ENCODE data around the gene PPOX.
A peak's percentile ranks its signal among the peaks of the same experiment; 100 is the strongest.

PPOX gene

DNA sequence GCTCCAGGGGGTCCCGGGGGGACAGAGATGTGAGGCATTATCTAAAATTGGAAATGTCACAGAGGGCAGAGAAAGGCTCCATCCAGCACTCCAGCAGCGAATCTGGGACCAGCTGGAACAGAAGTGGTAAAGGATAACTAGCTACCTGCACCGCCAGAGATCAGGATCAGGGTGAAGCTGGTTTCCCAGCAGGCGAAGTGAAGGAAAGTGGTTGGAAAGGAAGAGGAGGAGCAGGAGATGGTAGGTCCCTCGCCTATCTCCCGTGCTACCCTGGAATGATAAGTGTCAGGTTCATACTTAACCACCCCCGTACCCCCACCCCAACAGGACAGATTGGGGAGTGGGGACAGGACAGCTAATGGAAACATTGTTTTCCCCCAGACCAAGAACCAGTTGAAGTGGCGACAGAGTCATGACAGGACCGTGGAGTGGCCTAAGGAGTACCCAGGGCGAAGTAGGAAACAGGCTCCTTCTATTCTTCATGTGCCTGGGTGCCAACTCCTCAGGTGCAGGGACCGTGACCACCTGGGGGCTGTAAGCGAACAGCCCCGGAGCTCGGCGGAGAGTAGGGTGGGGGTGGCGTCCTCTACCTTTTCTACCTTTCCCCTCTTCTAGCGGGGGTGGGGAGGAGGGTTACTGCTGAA is 10.4 kb downstream of the PPOX start:
- DNase-seq, result no peak

GRCh38 chr1:161177112-161177935 is 11.1 kb downstream of the PPOX start, which contains the start of gene B4GALT3:
Gene B4GALT3 (minus strand): TSS chr1:161177507. CDS start chr1:161176060, 1,447 bp downstream.
- peak; percentile 58 for DNase-seq

DNA sequence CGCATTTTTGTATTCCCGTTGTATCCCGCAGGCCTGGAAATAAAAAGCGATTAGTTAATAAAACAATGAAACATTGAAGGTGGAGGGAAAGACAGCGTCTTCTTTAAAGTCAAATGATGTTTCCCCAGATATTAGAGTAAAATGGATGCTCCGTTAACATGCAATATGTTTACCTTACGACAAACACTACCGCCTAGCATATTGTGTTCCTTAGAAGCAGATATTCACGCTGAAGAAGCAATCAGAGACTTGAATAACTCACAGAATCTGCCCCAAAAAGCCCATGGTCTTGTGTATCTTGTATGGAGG is 11.7 kb downstream of the PPOX start:
- no peak for DNase-seq

GRCh38 chr1:161179698-161180097 is 13.5 kb downstream of the PPOX start:
- no peak for DNase-seq

DNA sequence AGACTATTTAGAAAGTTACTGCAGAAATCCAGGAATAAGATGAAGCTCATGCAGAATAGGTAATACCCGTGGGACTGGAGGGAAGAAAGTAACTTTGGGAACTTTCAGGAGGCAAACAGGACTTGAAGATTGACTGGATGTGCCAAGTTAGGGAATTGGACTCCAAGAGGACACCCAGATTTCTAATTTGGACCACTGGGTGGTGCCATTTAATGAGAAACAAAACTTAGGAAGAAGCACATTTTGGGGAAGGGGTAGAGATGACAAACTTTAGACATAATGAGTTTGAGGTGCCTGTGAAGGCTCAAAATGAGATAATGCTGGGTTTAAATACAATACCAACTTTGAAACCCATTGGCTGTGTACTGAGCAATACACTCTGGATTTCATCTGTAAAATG is 14.4 kb downstream of the PPOX start:
- DNase-seq, result no peak

DNA sequence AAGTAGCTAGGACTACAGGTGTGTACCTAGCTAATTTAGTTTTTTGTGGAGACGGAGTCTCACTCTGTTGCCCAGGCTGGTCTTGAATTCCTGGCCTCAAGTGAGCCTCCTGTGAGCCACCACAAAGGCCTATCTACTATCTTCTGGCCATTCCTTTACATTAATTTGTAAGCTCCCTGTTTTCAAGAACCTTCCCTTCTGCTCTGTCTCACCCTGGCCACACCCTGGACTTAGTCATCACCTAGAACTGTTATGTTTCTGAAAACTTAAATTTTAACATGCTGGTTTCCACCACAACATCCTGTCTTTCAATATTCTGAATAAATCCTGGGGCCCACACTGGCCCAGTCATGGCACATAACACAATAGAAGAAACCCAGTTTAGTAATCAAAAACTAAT is 16.0 kb downstream of the PPOX start:
- DNase-seq, result no peak

- DNase-seq, result peak; percentile 28
These were observed 19.1 kb downstream of the PPOX start for GRCh38 chr1:161185282-161185682.

GRCh38 chr1:161185732-161186311 is 19.6 kb downstream of the PPOX start:
- DNase-seq, result no peak

GRCh38 chr1:161187311-161187710 is 21.1 kb downstream of the PPOX start:
- DNase-seq, result no peak

DNA sequence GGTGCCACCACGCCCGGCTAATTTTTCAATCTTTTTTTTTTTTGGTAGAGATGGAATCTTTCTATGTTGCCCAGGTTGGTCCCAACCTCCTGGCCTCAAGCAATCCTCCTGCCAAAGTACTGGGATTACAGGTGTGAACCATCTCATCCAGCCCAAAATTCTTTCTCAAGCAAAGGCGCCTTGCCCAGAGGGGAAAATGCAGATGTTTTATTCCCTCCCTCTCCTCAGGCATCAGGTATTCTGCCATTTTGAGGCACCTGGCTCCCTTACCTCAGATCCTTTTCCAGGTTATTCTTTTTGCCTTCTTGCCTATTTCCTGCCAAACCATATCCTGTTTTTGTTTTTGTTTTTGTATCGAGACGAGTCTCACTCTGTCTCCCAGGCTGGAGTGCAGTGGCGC is 22.2 kb downstream of the PPOX start:
- DNase-seq, result no peak

DNA sequence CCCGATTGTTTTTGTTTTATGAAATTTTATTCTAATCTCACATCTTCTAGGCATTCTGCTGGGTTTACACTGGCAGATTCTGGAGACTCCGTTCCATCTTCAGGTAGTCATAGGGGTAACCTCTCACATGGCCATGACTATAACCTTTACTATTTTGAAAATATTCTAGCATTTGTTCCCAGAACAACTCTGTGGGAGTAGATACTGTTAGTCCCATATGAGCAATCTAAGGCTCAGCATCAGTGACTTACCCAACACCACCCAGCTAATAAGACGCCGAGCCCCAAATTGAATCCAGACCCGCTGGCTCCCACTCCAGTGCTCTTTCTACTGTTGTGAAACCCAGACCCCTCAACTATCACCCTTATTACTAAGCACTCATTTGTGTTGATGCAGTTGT is 22.8 kb downstream of the PPOX start:
- DNase-seq, result no peak

DNA sequence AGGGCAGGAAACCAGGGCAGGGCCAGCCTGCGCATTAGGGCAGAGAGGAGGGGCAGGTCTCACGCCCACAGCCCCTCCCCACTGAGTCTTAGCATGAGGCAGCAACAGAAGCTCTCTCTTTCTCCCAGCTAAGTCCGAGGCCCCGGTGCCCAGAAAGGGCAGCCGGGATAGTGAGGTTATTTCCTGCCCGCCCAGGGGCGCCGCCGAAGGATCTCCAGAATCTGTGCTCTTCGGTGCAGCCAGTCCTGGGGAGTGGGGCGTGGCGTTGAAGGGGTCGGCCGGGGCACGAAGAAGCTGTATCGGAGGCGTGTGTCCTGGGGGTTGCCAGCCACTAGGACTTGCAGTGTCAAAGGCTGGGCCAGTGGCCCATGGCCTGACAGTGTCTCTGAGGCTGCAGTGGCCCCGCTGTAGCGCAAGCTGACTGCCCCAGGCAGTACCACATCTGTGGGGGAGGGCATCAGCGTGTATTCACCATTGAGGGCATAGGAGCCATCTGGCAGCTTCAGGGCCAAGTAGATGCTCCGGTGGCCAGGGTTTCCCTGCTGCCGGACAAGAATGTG is 24.8 kb downstream of the PPOX start:
- no peak for DNase-seq

DNA sequence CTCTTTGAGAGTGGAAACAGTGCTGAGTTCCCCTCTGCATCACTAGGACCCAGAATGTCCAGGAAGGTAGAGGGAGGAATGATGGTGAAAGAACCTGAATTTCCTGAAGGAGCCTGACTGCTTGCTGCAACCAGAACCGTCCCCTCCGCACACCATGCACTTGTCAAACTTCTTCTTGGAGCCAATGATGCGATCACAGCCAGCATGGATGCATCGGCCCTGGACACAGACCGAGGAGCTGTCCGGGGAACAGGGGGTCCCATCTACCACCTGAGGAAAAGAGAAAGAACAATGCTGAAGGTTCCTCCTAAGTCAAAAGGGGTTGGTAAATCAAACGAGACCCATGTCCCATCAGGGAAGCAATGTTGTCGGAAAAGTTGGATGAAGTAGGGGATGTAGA is 25.7 kb downstream of the PPOX start:
- DNase-seq, result no peak

GRCh38 chr1:161192476-161193465 is 26.5 kb downstream of the PPOX start:
- peak; percentile 17 for DNase-seq

GRCh38 chr1:161193561-161194235 is 27.5 kb downstream of the PPOX start:
- DNase-seq, result no peak

DNA sequence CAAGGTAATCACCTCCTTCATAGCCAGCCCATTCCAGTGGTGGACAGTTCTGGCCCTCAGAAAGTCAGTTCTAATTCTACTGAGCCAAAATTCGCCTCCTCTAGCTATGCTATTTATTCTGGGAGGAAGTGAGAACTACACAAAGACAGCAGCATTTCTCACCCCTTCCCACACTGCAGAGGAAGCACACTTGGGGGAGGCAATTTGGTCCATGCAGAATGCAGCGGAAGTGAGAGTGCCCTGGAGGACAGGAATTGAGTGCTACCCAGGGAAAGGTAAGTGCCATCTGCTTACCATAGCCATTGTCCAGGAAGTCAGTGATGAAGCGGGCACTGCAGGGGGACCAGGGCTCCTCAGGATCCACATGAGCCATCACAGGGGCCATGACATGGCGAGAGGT is 28.9 kb downstream of the PPOX start:
- no peak for DNase-seq

GRCh38 chr1:161196111-161196510 is 29.9 kb downstream of the PPOX start:
- no peak for DNase-seq

- no peak for DNase-seq
These were observed 30.6 kb downstream of the PPOX start for GRCh38 chr1:161196521-161197451.

GRCh38 chr1:161197560-161198193 is 31.5 kb downstream of the PPOX start:
- no peak for DNase-seq

DNA sequence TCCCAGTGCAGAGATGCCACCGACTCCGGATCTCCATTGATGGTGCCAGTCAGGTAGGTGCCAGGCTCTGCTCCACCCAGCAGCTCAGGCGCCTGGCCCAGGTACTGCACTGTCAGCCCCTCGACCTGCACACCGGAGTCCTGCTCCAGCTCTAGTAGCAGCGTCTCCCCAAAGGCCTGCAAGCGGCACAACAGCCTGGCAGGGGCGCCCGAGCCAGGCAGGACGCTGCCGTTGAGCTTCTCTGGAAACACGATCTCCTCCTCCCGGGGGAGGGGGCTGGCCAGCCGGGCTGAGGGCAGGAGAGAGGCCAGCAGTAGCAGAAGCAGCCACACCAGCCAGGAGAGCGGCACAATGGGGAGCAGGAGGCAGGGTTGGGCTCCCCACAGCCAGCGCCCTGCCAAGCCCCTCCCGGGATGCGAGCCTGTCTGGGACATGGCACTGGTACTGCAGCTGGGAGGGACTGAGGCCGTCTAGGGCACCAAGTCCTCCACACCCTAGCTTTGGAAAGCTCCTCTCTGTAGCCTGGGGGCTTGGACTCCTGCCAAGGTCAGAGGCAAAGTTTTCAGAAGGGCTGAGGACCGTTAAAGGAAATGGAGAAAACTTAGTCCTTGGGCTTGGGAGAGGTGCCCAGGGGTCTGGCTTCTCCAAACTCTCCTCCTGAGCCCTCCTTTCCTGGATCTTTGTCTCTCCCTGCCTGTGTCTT is 32.1 kb downstream of the PPOX start:
- DNase-seq, result no peak

Data from NCI-H2081 treated with DMSO at 0.1 percent for 48 hours (cell line).